Loucy (cell line): ENCODE data around the gene NFATC1.

Experiments used
- H2AFZ ChIP-seq: fragments of 200-600 bp; sonication (generic); 2 replicates; pipeline ENCODE4 v1.6.0; 2016; ENCODE audit warnings: antibody characterized with exemption, mild to moderate bottlenecking, low read length, moderate library complexity
- H3F3A ChIP-seq: fragments of 200-600 bp; 2 replicates; pipeline ENCODE4 v1.6.0; 2016; ENCODE audit warnings: antibody characterized with exemption, low read depth, mild to moderate bottlenecking
- H3K27me3 ChIP-seq: fragments of 200-600 bp; sonication (generic); 2 replicates; pipeline ENCODE4 v1.6.1; 2014; ENCODE audit warnings: low read length, mild to moderate bottlenecking; ENCODE audit not compliant: insufficient read depth, poor library complexity, severe bottlenecking
- H3K36me3 ChIP-seq: fragments of 200-600 bp; sonication (generic); 2 replicates; pipeline ENCODE4 v1.6.1; 2016; ENCODE audit warnings: low read length; ENCODE audit not compliant: insufficient read depth
- H3K4me1 ChIP-seq: fragments of 200-600 bp; sonication (generic); 2 replicates; pipeline ENCODE4 v1.5.1; 2014; ENCODE audit warnings: low read length, mild to moderate bottlenecking; ENCODE audit not compliant: insufficient read depth, poor library complexity, severe bottlenecking
- H3K4me2 ChIP-seq: fragments of 200-600 bp; sonication (generic); 2 replicates; pipeline ENCODE4 v1.6.0; 2014; ENCODE audit warnings: antibody characterized with exemption, low read length, low read depth, mild to moderate bottlenecking; ENCODE audit not compliant: poor library complexity, severe bottlenecking
- H3K4me3 ChIP-seq: fragments of 200-600 bp; sonication (generic); 2 replicates; pipeline ENCODE4 v1.5.1; 2014; ENCODE audit warnings: low read length, mild to moderate bottlenecking, mixed read lengths; ENCODE audit not compliant: poor library complexity, severe bottlenecking
- H3K79me2 ChIP-seq: fragments of 200-600 bp; sonication (generic); 2 replicates; pipeline ENCODE4 v1.6.1; 2014; ENCODE audit warnings: low read length; ENCODE audit not compliant: insufficient read depth
- H3K9ac ChIP-seq: fragments of 200-600 bp; sonication (generic); 2 replicates; pipeline ENCODE4 v1.6.0; 2014; ENCODE audit warnings: mild to moderate bottlenecking, low read depth, low read length, moderate library complexity; ENCODE audit not compliant: poor library complexity, severe bottlenecking
- H3K9me2 ChIP-seq: fragments of 200-600 bp; sonication (generic); replicated peaks from 2 replicates; pipeline ENCODE4 v1.6.1; 2016; ENCODE audit warnings: low read depth, low read length, mixed read lengths
- H3K9me3 ChIP-seq: fragments of 200-600 bp; sonication (generic); 2 replicates; pipeline ENCODE4 v1.6.1; 2014; ENCODE audit warnings: mild to moderate bottlenecking, antibody characterized with exemption, low read length, low read depth; ENCODE audit not compliant: insufficient read depth
- H4K20me1 ChIP-seq: fragments of 200-600 bp; sonication (generic); 2 replicates; pipeline ENCODE4 v1.6.0; 2014; ENCODE audit warnings: antibody characterized with exemption, low read length, mild to moderate bottlenecking; ENCODE audit not compliant: insufficient read depth, poor library complexity, severe bottlenecking
- EZH2phosphoT487 ChIP-seq: fragments of 200-600 bp; IDR thresholded peaks from 2 replicates; pipeline ENCODE4 v1.6.1; 2018; ENCODE audit warnings: antibody characterized with exemption, mild to moderate bottlenecking, moderate library complexity, borderline replicate concordance
- TF ChIP-seq, protein P1 (sequence below): fragments of 200-600 bp; sonication (generic); conservative IDR thresholded peaks from 2 replicates; pipeline ENCODE4 v1.5.1; 2014; ENCODE audit warnings: mild to moderate bottlenecking, antibody characterized with exemption, low read length

The NFATC1 gene

DNA sequence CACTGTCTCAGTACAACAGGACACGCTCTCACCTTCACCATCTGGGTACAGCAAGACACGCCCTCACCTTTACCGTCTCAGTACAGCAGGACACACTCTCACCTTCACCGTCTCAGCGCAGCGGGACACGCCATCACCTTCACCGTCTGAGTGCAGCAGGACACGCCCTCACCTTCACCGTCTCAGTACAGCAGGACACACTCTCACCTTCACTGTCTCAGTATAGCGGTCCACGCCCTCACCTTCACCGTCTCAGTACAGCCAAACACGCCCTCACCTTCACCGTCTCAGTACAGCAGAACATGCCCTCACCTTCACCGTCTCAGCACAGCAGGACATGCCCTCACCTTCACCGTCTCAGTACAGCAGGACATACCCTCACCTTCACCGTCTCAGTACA is 174.0 kb downstream of the NFATC1 start:
- peaks cover 32% of the 10 kb centered on the region; the same call in 1 of the 2 replicates for H3K9me3 ChIP-seq
- no peak overlapping the region for H3K4me3 ChIP-seq
- H3K36me3 ChIP-seq = no peaks in the 10 kb centered on the region
- no peaks in the 10 kb centered on the region for H3K4me1 ChIP-seq
- no peaks in the 10 kb centered on the region for H3K79me2 ChIP-seq
- H3K4me2 ChIP-seq = no peak overlapping the region
- no peak overlapping the region for H2AFZ ChIP-seq
- no peaks in the 10 kb centered on the region for H3K27me3 ChIP-seq
- no peaks in the 10 kb centered on the region for H3K9me2 ChIP-seq
- TF ChIP-seq EZH2phosphoT487 = no peak
- TF ChIP-seq, protein P1, sequence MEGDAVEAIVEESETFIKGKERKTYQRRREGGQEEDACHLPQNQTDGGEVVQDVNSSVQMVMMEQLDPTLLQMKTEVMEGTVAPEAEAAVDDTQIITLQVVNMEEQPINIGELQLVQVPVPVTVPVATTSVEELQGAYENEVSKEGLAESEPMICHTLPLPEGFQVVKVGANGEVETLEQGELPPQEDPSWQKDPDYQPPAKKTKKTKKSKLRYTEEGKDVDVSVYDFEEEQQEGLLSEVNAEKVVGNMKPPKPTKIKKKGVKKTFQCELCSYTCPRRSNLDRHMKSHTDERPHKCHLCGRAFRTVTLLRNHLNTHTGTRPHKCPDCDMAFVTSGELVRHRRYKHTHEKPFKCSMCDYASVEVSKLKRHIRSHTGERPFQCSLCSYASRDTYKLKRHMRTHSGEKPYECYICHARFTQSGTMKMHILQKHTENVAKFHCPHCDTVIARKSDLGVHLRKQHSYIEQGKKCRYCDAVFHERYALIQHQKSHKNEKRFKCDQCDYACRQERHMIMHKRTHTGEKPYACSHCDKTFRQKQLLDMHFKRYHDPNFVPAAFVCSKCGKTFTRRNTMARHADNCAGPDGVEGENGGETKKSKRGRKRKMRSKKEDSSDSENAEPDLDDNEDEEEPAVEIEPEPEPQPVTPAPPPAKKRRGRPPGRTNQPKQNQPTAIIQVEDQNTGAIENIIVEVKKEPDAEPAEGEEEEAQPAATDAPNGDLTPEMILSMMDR = no peak
- no peaks in the 10 kb centered on the region for H3F3A ChIP-seq
- no peak overlapping the region for H3K9ac ChIP-seq
- no peaks in the 10 kb centered on the region for H4K20me1 ChIP-seq

DNA sequence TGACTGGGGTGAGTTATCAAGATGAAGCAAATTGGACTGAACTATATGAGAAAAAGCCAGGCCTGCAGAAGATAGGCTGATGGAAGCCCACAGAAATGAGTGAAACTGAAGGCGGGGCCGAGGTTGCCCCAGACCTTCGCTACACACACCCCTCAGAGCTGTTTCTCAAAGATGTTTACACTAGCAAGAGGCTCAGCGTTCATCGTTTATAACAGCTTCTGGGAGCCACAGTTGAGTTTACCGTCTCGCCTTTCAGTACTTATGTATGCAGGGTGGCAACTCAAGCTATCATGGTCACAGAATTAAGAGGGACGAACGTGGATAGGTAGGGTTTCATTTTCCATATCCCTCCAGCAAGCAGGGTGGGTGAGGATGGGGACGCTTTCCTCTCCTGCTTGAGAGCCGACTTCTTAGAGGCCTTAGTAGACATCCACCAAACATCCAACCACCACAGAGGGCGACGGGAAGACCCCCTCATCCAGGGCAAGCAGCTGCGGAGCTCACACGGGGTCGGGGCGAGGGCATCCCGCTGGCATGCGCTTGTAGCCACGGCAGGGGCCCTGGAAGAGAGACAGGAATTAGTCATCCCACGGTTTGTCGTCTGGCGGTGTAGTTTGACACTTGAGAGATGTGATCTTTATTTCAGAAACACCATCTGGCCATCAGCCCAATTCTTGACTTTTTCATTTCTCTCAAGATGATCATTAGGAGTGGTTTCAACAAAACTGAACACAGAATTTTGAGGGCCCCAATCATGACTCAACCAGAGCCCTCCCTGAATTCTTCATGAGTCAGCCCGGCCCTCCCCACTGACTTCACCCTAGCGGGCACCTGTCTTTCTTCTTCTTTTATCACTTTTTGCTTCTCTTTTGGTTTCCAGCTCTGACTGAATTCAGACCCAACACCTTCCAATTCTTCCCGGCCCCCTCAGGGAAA is 174.8 kb downstream of the NFATC1 start:
- no peak for TF ChIP-seq EZH2phosphoT487
- TF ChIP-seq, protein P1 = no peak
- Histone ChIP-seq H4K20me1 (no peaks in the 10 kb centered on the region), H3K4me3 (no peak overlapping the region), H3K9ac (no peak overlapping the region), H3F3A (no peaks in the 10 kb centered on the region), H3K4me1 (no peaks in the 10 kb centered on the region), H3K9me2 (no peaks in the 10 kb centered on the region), H2AFZ (no peak overlapping the region), H3K27me3 (no peaks in the 10 kb centered on the region), H3K9me3 (peaks cover 32% of the 10 kb centered on the region; the same call in 1 of the 2 replicates), H3K4me2 (no peak overlapping the region), H3K36me3 (no peaks in the 10 kb centered on the region), H3K79me2 (no peaks in the 10 kb centered on the region)

DNA sequence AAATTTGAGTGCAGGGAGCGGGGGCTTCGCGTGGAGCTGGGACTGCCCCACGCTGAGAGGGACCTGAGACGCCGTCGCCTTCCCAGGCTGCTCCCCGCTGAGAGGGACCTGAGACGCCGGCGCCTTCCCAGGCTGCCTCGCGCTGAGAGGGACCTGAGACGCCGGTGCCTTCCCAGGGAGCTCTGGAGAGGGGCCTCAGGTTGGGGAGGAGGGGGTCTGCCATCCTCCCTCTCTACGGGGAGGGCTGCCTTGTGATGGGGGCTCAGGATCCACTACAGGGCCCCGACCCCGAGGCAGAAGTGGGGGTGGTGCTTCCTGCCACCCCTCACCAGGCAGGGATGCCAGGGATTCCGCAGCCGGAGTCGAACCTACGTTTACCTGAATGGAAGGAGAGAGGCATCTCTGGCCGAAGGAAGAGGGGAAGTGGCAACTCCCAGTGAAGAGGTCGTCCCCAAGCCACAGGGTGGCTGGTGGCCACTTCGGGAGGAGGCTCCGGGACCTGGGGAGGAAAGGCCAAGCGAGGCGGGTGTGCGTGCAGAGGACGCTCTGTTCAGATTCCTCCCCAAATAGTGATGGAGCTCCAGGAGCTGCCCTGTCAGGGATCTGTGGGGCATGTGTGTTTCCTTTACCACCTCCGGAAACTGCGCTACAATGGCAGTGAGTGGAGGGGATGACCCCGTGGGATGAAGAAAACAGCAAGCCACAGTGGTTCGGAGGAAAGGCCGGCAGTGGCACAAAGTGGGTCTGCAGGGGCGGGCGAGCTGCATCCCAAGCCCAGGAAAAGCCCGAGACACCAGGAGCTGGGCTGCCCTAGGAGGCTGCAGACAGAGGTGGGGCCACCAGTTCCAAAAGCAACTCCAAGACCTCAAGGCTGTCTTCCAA is 175.7 kb downstream of the NFATC1 start:
- Histone ChIP-seq H3K9ac (no peak overlapping the region), H3K9me3 (peaks cover 31% of the 10 kb centered on the region; the same call in 1 of the 2 replicates), H4K20me1 (no peaks in the 10 kb centered on the region), H3F3A (no peaks in the 10 kb centered on the region), H3K36me3 (no peaks in the 10 kb centered on the region), H2AFZ (no peak overlapping the region), H3K4me3 (no peak overlapping the region), H3K4me2 (no peak overlapping the region), H3K4me1 (no peaks in the 10 kb centered on the region), H3K9me2 (no peaks in the 10 kb centered on the region), H3K79me2 (no peaks in the 10 kb centered on the region), H3K27me3 (no peaks in the 10 kb centered on the region)
- TF ChIP-seq EZH2phosphoT487 = no peak
- TF ChIP-seq, protein P1 = no peak
